Suppressor macrophage (primary cell): ENCODE data around the gene LCN1.
"Not testable (repeated sequence)": the region's sequence is repeated elsewhere in the genome, so short reads cannot be mapped to it uniquely, and the experiment has no call there.

Source experiments
- DNase-seq, 4 experiments: peaks; one replicate each; pipeline ENCODE4 v3.0.0-alpha.2; 2020 to 2022

Gene LCN1

GRCh38 chr9:135549478-135550343 lies 28.5 kb downstream of the LCN1 start:
- DNase-seq, result not testable (repeated sequence)

- DNase-seq, result no peak
Observed at GRCh38 chr9:135550344-135550918, 29.2 kb downstream of the LCN1 start.

- peak in 2 of 4 experiments; percentile 7 to 17 for DNase-seq
Observed at GRCh38 chr9:135551031-135551430, 29.8 kb downstream of the LCN1 start.

- no peak for DNase-seq
Observed at GRCh38 chr9:135551456-135551855, 30.2 kb downstream of the LCN1 start.

- no peak for DNase-seq
Observed at GRCh38 chr9:135552021-135552697, 30.9 kb downstream of the LCN1 start.

- DNase-seq, result no peak
Observed at GRCh38 chr9:135552698-135553171, 31.5 kb downstream of the LCN1 start.

GRCh38 chr9:135554718-135555117 lies 33.5 kb downstream of the LCN1 start:
- no peak for DNase-seq

GRCh38 chr9:135555203-135555602 lies 34.0 kb downstream of the LCN1 start:
- peak; percentile 3 to 28 (median 22) for DNase-seq

GRCh38 chr9:135555910-135556309 lies 34.7 kb downstream of the LCN1 start:
- no peak for DNase-seq

GRCh38 chr9:135559606-135560005 lies 38.4 kb downstream of the LCN1 start:
- no peak for DNase-seq

- peak in 3 of 4 experiments; percentile 5 to 9 (median 6) for DNase-seq
Observed at GRCh38 chr9:135561391-135562234, 40.4 kb downstream of the LCN1 start, which contains the start of gene PAEP. TSS of gene PAEP (plus strand) at chr9:135561756.

- DNase-seq, result no peak
Observed at GRCh38 chr9:135562235-135562745, 41.0 kb downstream of the LCN1 start.

GRCh38 chr9:135563039-135563476 lies 41.8 kb downstream of the LCN1 start:
- DNase-seq, result no peak

- no peak for DNase-seq
Observed at GRCh38 chr9:135563858-135564257, 42.6 kb downstream of the LCN1 start.

GRCh38 chr9:135565141-135565628 lies 43.9 kb downstream of the LCN1 start:
- no peak for DNase-seq

GRCh38 chr9:135565636-135566035 lies 44.4 kb downstream of the LCN1 start:
- no peak for DNase-seq

GRCh38 chr9:135566552-135566951 lies 45.3 kb downstream of the LCN1 start:
- no peak for DNase-seq

GRCh38 chr9:135567311-135567710 lies 46.1 kb downstream of the LCN1 start:
- no peak for DNase-seq

GRCh38 chr9:135568026-135568425 lies 46.8 kb downstream of the LCN1 start:
- DNase-seq, result no peak

GRCh38 chr9:135570456-135570855 lies 49.2 kb downstream of the LCN1 start:
- DNase-seq, result no peak

- no peak for DNase-seq
Observed at GRCh38 chr9:135572233-135572632, 51.0 kb downstream of the LCN1 start.

GRCh38 chr9:135573124-135573523 lies 51.9 kb downstream of the LCN1 start:
- DNase-seq, result no peak
